ENCODE results near the gene RPTOR.
A peak's percentile ranks its signal among the peaks of the same experiment; 100 is the strongest.

The RPTOR gene

DNA sequence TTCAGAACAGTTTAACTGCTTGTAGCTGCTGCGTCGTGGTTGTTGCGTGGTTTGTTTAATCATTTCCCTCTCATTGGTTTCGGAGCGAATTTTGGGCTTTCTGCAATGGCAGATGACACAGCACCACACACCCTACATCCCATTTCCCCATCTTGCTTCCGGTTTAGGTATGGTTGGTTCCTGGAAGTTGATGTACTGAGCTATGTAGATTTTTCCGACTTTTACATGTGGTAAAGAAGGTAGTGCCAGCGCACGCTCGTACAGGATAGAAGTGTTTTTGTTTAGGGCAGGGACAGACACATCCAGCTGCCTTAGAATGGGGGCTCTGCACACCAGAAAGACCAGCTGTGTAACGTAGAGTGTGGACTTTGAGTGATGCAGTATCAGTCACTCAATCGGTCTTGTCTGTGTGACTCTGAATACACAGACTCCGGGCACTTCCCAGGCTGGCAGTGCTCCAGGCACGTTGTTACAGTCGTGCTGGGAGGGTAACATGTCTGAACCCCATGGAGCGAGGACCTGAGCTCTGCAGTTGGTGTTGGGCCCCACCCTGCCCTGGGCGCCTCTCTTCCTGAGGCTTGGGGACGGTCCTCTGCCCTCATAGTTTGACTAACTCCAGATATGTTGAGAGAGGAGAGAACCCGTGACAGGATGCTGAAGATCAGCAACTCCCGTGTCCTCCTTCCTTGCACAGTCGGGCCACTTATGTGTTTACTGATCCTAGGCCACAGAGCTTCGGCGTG lies 275.0 kb downstream of the RPTOR start:
- no peak for DNase-seq (ENCODE audit: insufficient read length, low spot score)
- peak; percentile 26 for FAIRE-seq

GRCh38 chr17:80820331-80820730 lies 275.7 kb downstream of the RPTOR start:
- DNase-seq (ENCODE audit: insufficient read length, low spot score), result no peak
- no peak for FAIRE-seq
- TF ChIP-seq PAX5 (IDR thresholded peaks at IDR 0.05; ENCODE audit: insufficient read depth, low read length, severe bottlenecking) (no peak), POU2F2 (IDR thresholded peaks at IDR 0.05; ENCODE audit: low read depth, low read length) (no peak), SPI1 (IDR thresholded peaks at IDR 0.05; ENCODE audit: low read depth, low read length) (no peak), POLR2A (IDR thresholded peaks at IDR 0.05; ENCODE audit: low read depth, low read length) (no peak)

More for the DNA sequence above, 275.0 kb downstream of the RPTOR start:
- no peak for TF ChIP-seq SPI1 (IDR thresholded peaks at IDR 0.05; ENCODE audit: low read depth, low read length)
- no peak for TF ChIP-seq POLR2AphosphoS5 (IDR thresholded peaks at IDR 0.05; ENCODE audit: low read depth, low read length)
- TF ChIP-seq TAF1 (IDR thresholded peaks at IDR 0.05; ENCODE audit: low read depth, low read length), result no peak
- no peak for TF ChIP-seq POU2F2 (IDR thresholded peaks at IDR 0.05; ENCODE audit: low read depth, low read length)
- TF ChIP-seq PAX5 (IDR thresholded peaks at IDR 0.05; ENCODE audit: insufficient read depth, low read length, severe bottlenecking), result no peak
- no peak for TF ChIP-seq POLR2A (IDR thresholded peaks at IDR 0.05; ENCODE audit: low read depth, low read length)

- no peak for FAIRE-seq
- DNase-seq (ENCODE audit: insufficient read length, low spot score), result no peak
- TF ChIP-seq PAX5 (IDR thresholded peaks at IDR 0.05; ENCODE audit: insufficient read depth, low read length, severe bottlenecking) (no peak), POLR2A (IDR thresholded peaks at IDR 0.05; ENCODE audit: low read depth, low read length) (no peak), TAF1 (IDR thresholded peaks at IDR 0.05; ENCODE audit: low read depth, low read length) (no peak)
These were observed 276.9 kb downstream of the RPTOR start for GRCh38 chr17:80821546-80821945.

- TF ChIP-seq PAX5 (IDR thresholded peaks at IDR 0.05; ENCODE audit: insufficient read depth, low read length, severe bottlenecking), result no peak
- no peak for TF ChIP-seq POLR2AphosphoS5 (IDR thresholded peaks at IDR 0.05; ENCODE audit: low read depth, low read length)
- TF ChIP-seq SPI1 (IDR thresholded peaks at IDR 0.05; ENCODE audit: low read depth, low read length), result no peak
- TF ChIP-seq TAF1 (IDR thresholded peaks at IDR 0.05; ENCODE audit: low read depth, low read length), result no peak
- TF ChIP-seq POLR2A (IDR thresholded peaks at IDR 0.05; ENCODE audit: low read depth, low read length), result no peak
- DNase-seq (ENCODE audit: insufficient read length, low spot score), result no peak
- FAIRE-seq, result no peak
These were observed 277.5 kb downstream of the RPTOR start for GRCh38 chr17:80822021-80822699.

- FAIRE-seq, result peak; percentile 16
These were observed 278.2 kb downstream of the RPTOR start for GRCh38 chr17:80822700-80823410.

DNA sequence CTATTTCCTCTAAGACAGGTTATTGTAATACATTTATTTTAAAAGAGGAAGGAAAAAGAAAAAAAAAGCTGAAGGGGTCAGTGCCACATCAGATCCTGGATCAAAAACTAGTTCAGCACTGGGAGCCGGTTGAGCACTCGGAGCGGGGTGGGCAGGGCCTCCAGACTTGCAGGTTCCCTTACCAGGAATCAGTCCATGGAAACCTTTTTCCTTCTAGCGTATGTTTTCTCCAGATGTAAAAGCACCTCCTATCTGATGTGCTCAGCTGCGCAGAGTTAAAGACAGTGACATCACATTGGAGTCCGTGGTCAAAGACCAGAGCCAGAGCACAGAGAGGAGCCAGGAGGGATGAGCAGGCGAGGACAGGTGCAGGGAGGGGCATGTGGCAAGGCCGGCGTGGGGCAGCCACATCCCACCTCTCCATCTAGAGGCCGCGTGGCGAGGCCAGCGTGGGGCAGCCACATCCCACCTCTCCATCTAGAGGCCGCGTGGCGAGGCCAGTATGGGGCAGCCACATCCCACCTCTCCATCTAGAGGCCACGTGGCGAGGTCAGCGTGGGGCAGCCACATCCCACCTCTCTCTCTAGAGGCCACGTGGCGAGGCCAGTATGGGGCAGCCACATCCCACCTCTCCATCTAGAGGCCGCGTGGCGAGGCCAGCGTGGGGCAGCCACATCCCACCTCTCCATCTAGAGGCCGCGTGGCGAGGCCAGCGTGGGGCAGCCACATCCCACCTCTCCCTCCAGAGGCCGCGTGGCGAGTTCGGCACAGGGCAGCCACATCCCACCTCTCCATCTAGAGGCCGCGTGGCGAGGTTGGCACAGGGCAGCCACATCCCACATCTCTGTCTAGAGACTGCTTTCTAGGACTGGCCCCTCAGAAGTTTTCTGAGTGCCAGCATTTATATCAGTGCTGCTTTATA lies 280.2 kb downstream of the RPTOR start:
- TF ChIP-seq SPI1 (IDR thresholded peaks at IDR 0.05; ENCODE audit: low read depth, low read length), result no peak
- TF ChIP-seq POLR2AphosphoS5 (IDR thresholded peaks at IDR 0.05; ENCODE audit: low read depth, low read length), result no peak
- no peak for TF ChIP-seq PAX5 (IDR thresholded peaks at IDR 0.05; ENCODE audit: insufficient read depth, low read length, severe bottlenecking)
- no peak for TF ChIP-seq TAF1 (IDR thresholded peaks at IDR 0.05; ENCODE audit: low read depth, low read length)
- TF ChIP-seq POU2F2 (IDR thresholded peaks at IDR 0.05; ENCODE audit: low read depth, low read length), result no peak
- TF ChIP-seq POLR2A (IDR thresholded peaks at IDR 0.05; ENCODE audit: low read depth, low read length), result no peak
- FAIRE-seq (no peak), DNase-seq (ENCODE audit: insufficient read length, low spot score) (no peak)

More at GRCh38 chr17:80822700-80823410, 278.2 kb downstream of the RPTOR start:
- DNase-seq (ENCODE audit: insufficient read length, low spot score), result no peak
- TF ChIP-seq POLR2A (IDR thresholded peaks at IDR 0.05; ENCODE audit: low read depth, low read length) (no peak), POLR2AphosphoS5 (IDR thresholded peaks at IDR 0.05; ENCODE audit: low read depth, low read length) (no peak), PAX5 (IDR thresholded peaks at IDR 0.05; ENCODE audit: insufficient read depth, low read length, severe bottlenecking) (no peak), POU2F2 (IDR thresholded peaks at IDR 0.05; ENCODE audit: low read depth, low read length) (no peak), TAF1 (IDR thresholded peaks at IDR 0.05; ENCODE audit: low read depth, low read length) (no peak), SPI1 (IDR thresholded peaks at IDR 0.05; ENCODE audit: low read depth, low read length) (no peak)

DNA sequence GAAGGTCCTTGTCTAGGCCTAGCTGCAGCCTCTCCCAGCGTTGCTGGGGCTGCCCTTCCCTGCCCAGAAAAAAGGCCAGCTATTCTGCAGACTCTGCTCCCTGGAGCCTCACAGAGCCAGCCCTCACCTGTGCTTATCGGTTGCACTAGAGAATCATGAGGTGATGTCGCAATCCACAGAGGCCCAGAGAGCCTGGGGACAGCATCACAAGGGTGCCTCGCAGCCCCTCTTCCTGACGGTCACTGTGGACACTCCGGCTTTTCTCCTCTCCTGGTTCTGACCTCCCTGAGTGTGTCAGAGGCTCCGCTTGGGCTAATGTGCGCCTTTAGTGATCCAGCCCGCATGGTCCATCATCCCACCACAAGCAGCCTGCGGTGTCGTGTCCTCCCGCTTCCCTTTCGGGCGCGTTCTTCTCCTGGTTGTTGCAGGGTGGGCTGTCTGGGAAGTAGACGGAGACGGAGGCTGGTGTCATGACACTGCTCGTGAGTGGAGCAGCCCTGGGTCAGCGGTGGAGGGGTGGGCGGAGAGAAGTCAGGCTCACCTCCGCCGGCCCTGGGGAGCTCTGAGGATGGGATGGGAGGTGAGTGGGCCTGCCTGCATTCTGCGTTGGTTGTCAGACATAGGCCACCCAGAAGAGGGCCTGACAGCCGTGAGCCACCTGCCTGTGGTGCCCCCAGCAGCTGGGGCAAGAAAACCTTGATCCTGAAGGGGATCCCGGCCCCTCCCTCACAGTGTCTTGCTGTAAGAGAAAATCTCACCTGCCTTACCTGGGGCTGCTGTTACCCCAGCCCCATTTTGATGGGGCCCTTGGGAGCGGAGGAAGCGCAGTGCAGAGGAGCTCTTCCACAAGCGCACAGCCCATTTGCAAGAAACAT lies 281.1 kb downstream of the RPTOR start:
- FAIRE-seq (no peak), DNase-seq (ENCODE audit: insufficient read length, low spot score) (no peak)

DNA sequence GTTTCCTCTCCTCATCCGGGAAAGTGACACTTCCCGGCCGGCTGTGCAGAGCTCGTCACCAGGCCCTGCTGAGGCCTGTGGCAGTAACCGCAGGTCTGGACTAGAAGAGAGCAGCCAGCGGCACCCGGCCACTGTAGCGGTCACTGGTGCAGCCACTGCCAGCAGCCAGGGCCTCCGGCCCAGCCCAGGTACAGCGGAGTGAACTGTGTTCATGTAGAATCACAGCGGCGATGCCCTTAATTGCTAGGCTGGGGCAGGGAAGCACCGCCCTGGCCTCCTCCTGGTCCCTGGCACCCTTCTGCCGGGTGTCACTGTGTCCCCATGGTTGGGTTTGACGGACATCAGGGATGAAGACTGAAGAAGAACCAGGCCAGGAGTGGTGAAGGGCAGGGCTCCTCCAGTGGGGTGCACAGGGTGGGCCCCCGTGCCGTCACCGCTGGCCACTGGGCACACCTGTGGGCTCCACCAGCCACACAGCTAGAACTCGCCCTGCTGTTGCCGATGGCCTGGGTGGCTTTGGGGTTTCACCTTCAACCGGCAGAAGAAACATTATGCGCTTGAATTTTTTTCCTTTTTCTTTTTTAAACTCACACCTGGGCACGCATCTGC lies 281.8 kb downstream of the RPTOR start:
- DNase-seq (ENCODE audit: insufficient read length, low spot score), result no peak
- TF ChIP-seq POLR2A (IDR thresholded peaks at IDR 0.05; ENCODE audit: low read depth, low read length), result no peak
- no peak for TF ChIP-seq TAF1 (IDR thresholded peaks at IDR 0.05; ENCODE audit: low read depth, low read length)
- TF ChIP-seq SPI1 (IDR thresholded peaks at IDR 0.05; ENCODE audit: low read depth, low read length), result no peak
- TF ChIP-seq PAX5 (IDR thresholded peaks at IDR 0.05; ENCODE audit: insufficient read depth, low read length, severe bottlenecking), result no peak
- no peak for TF ChIP-seq POLR2AphosphoS5 (IDR thresholded peaks at IDR 0.05; ENCODE audit: low read depth, low read length)
- no peak for TF ChIP-seq POU2F2 (IDR thresholded peaks at IDR 0.05; ENCODE audit: low read depth, low read length)
- FAIRE-seq, result no peak

More for the DNA sequence above, 281.1 kb downstream of the RPTOR start:
- TF ChIP-seq POLR2A (IDR thresholded peaks at IDR 0.05; ENCODE audit: low read depth, low read length), result no peak
- TF ChIP-seq POU2F2 (IDR thresholded peaks at IDR 0.05; ENCODE audit: low read depth, low read length), result no peak
- no peak for TF ChIP-seq SPI1 (IDR thresholded peaks at IDR 0.05; ENCODE audit: low read depth, low read length)
- no peak for TF ChIP-seq POLR2AphosphoS5 (IDR thresholded peaks at IDR 0.05; ENCODE audit: low read depth, low read length)
- no peak for TF ChIP-seq TAF1 (IDR thresholded peaks at IDR 0.05; ENCODE audit: low read depth, low read length)

Data from GM12891 (cell line).